Right cardiac atrium (tissue), 5 donors: ENCODE data around the gene NFIC. TPM values are rescaled to one million over a fixed set of nuclear protein-coding genes. Genes with fewer than 3 reads are reported as not detected.

ENCODE experiments used
- ATAC-seq, 2 donors: fragments of 200-7000 bp; cut with Tn5 transposase; one replicate each; pipeline versions ENCODE4 v1.8.0 to v1.9.1; 2020; ENCODE audit warnings: moderate library complexity in 2 of 2, mild to moderate bottlenecking in 1 of 2
- DNase-seq, 3 donors: peaks; one replicate each; pipeline ENCODE4 v3.0.0-alpha.2; 2020
- H3K27ac ChIP-seq: one replicate; pipeline ENCODE4 v1.5.1; 2013; ENCODE audit warnings: mild to moderate bottlenecking, low read length, control low read depth, moderate library complexity
- H3K27me3 ChIP-seq: one replicate; pipeline ENCODE4 v1.6.1; 2013; ENCODE audit not compliant: control insufficient read depth, insufficient read depth
- H3K4me1 ChIP-seq: one replicate; pipeline ENCODE4 v1.6.1; 2013; ENCODE audit warnings: low read length; ENCODE audit not compliant: control insufficient read depth, insufficient read depth
- H3K4me3 ChIP-seq: one replicate; pipeline ENCODE4 v1.5.1; 2013; ENCODE audit warnings: low read length, control low read depth
- H3K9me3 ChIP-seq: one replicate; pipeline ENCODE4 v1.6.1; 2013; ENCODE audit warnings: low read length; ENCODE audit not compliant: control insufficient read depth
- WGBS: extraction: QIAGEN DNeasy Blood & Tissue Kit; methylation state at CpG from one replicate; pipeline ENCODE4 v1.1.7; 2013; 5-methylcytosine and 5-hydroxymethylcytosine counted together
- intact Hi-C, 4 donors: fragments of 100-400 bp; cut with DNase I; formaldehyde crosslinking; loops; one replicate each; pipeline versions ENCODE4 v1.11.0 to v1.14.0; 2022 to 2023
- polyA plus RNA-seq: library from polyadenylated mRNA; stranded (reverse); fragments of 200-250 nt; gene quantifications from one replicate; pipeline ENCODE4 v1.2.3, GENCODE V29; 2013
- total RNA-seq, 4 donors: library from RNA; stranded (reverse); fragmentation: NEBNext Ultra II Directional; extraction: Animal tissue kit (Norgen Biotek cat#: 25700); gene quantifications; one replicate each; pipeline ENCODE4 v1.2.1, GENCODE V29; 2021
- donor health status: healthy with polysubstance abuse.
- donor health status: DM: no; HTN: yes; CAD: no.
- donor health status: DM: no; HTN: no; CAD: no.
- donor health status: DM: no; HTN: yes; CAD: no; lungs with severe emphysema.
- donor health status: DM: yes; HTN: yes; CAD: no.

The NFIC gene
- total and polyA plus RNA-seq, 5 donors: 175 to 223 (median 186) TPM

DNA sequence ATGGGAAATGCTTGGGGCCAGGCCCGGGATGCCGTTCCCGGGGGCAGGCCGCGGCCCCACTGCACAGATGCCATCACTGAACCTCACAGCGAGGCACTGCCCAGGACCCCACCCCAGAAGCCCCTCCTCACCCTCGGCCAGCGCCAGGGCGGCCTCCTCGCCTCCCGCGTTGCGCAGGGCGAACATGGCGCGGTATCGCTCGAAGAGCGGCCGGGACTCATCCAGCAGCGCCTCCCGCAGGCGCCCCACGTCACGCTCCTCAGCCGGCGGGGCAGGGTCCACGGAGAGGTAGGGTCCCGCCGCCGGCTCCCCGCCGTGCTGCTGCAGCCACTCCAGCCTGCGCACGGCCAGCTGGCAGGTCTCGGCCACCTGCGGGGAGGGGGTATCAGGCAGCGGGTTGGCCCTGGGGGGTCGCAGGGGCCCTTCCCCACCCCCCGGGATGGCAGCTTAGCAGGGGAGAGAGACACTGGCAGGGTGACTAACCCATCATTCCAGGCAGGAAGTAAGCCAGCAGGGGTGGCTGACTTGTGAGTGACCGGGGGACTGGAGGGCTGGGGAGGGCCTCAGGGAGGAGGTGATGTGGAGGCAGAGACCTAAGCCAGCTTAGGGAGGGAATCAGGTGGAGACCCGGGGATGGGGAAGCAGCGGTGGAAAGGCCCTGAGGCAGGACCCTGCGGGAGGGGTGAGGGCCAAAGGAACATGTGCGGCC lies 125.9 kb downstream of the NFIC start:
- DNase-seq: no peak
- intact Hi-C loops: no loop called here
- ATAC-seq: peak in 1 of 2 donors; percentile 9
- no peaks in the 10 kb centered on the region for H3K4me1 ChIP-seq
- 95% methylated on average over 45 of the region's 45 CpGs for WGBS
- H3K9me3 ChIP-seq: no peaks in the 10 kb centered on the region
- no peak overlapping the region for H3K27ac ChIP-seq
- H3K4me3 ChIP-seq: no peak overlapping the region
- H3K27me3 ChIP-seq: no peaks in the 10 kb centered on the region

GRCh38 chr19:3492919-3493318 lies 126.5 kb downstream of the NFIC start:
- H3K4me3 ChIP-seq: no peak overlapping the region
- no peaks in the 10 kb centered on the region for H3K4me1 ChIP-seq
- DNase-seq (peak in 1 of 3 donors; percentile 16), ATAC-seq (no peak)
- no peaks in the 10 kb centered on the region for H3K27me3 ChIP-seq
- intact Hi-C loops: no loop called here
- WGBS: 94% methylated on average over 16 of the region's 16 CpGs
- no peak overlapping the region for H3K27ac ChIP-seq
- no peaks in the 10 kb centered on the region for H3K9me3 ChIP-seq

DNA sequence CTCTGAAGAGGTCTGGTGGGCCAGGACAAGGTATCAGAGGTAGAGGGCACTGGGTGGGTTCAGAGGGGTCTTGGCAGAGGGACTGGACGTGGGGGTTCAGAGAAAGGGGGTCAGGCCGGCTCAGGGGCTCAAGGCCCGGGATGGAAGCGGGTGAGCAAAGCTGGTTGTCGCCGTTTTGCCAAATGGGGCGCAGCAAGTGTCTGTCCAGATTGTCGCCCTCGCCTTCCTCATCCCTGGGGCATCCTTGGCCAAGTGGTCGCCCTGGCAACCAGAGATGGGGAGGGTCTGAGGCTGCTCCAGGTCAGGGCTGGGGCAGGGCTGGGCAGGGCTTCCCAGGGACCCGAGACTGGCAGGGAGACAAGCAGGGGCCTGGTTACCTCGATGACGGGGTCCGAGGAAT lies 127.3 kb downstream of the NFIC start:
- Histone ChIP-seq H3K27ac (no peak overlapping the region), H3K27me3 (no peaks in the 10 kb centered on the region), H3K4me3 (no peak overlapping the region), H3K4me1 (no peaks in the 10 kb centered on the region), H3K9me3 (no peaks in the 10 kb centered on the region)
- ATAC-seq (no peak), DNase-seq (peak in 1 of 3 donors; percentile 43)
- 93% methylated on average over 14 of the region's 14 CpGs for WGBS
- intact Hi-C loops: no loop called here

DNA sequence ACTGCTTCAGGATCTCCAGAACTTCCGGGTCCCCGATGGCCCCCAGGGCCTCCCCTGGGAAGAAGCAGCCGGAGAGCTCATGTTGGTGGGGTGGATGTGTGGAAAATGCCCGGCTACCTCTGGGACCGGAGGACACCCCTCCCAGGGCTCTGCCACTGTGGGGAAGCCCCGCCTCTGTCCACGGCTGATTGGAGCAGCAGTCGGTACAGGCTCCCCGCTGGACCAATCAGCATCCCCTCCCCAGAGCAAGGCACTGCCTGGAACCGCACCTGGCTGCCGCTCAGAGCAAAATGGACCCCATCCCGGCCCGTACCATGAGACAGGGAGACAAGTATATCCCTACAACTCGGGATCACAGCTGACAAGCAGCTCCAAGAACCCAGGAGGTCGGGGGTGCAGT lies 127.7 kb downstream of the NFIC start:
- Histone ChIP-seq H3K4me1 (no peaks in the 10 kb centered on the region), H3K4me3 (no peak overlapping the region), H3K27me3 (no peaks in the 10 kb centered on the region), H3K9me3 (no peaks in the 10 kb centered on the region), H3K27ac (no peak overlapping the region)
- peak; percentile 14 to 33 for ATAC-seq
- intact Hi-C loops: no loop called here
- WGBS: 78% methylated on average over 15 of the region's 15 CpGs
- DNase-seq: peak in 1 of 3 donors; percentile 65

GRCh38 chr19:3494559-3494958 lies 128.2 kb downstream of the NFIC start:
- no peak overlapping the region for H3K4me3 ChIP-seq
- intact Hi-C loops: no loop called here
- no peak for DNase-seq
- no peaks in the 10 kb centered on the region for H3K9me3 ChIP-seq
- no peaks in the 10 kb centered on the region for H3K4me1 ChIP-seq
- no peak for ATAC-seq
- H3K27me3 ChIP-seq: no peaks in the 10 kb centered on the region
- WGBS: 93% methylated on average over 18 of the region's 18 CpGs
- H3K27ac ChIP-seq: no peak overlapping the region

GRCh38 chr19:3496392-3497273 lies 130.2 kb downstream of the NFIC start:
- Histone ChIP-seq H3K27me3 (no peaks in the 10 kb centered on the region), H3K9me3 (no peaks in the 10 kb centered on the region), H3K27ac (no peak overlapping the region), H3K4me1 (peaks cover 2% of the 10 kb centered on the region), H3K4me3 (no peak overlapping the region)
- WGBS: 94% methylated on average over 32 of the region's 32 CpGs
- DNase-seq: no peak
- intact Hi-C loops: no loop called here
- ATAC-seq: no peak

DNA sequence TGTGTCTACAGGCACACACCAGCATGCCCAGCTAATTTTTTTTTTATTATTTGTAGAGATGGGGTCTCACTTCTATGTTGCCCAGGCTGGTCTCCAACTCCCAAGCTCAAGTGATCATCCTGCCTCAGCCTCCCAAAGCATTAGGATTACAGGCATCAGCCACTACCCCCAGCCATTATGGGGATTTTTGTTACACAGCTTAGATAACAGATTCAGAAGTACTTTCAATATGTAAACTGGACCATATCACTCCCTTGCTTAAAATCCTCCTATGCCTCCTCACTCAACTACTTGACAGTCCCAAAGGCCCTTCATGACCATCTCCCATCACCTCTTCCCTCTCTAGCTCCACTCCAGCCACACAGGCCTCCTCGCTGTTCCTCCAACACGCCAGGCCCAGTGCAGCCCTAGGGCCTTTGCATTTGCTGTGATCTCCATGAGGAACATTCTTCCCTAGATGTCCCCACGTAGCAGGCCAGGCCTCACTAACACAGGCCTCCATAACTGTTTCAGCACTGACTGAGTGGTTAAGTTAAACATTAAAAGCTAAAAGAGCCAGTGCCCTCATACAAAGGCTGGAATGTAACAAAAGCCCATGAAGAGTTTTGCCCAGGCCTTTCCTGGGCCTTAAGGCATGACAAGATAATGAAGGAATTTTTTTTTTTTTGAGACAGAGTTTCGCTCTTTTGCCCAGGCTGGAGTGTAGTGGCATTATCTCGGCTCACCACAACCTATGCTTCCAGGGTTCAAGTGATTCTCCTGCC lies 131.6 kb downstream of the NFIC start:
- Histone ChIP-seq H3K4me1 (peaks cover 2% of the 10 kb centered on the region), H3K27me3 (no peaks in the 10 kb centered on the region), H3K27ac (no peak overlapping the region), H3K9me3 (no peaks in the 10 kb centered on the region), H3K4me3 (no peak overlapping the region)
- intact Hi-C loops: no loop called here
- ATAC-seq: no peak
- no peak for DNase-seq
- 96% methylated on average over 5 of the region's 5 CpGs for WGBS

DNA sequence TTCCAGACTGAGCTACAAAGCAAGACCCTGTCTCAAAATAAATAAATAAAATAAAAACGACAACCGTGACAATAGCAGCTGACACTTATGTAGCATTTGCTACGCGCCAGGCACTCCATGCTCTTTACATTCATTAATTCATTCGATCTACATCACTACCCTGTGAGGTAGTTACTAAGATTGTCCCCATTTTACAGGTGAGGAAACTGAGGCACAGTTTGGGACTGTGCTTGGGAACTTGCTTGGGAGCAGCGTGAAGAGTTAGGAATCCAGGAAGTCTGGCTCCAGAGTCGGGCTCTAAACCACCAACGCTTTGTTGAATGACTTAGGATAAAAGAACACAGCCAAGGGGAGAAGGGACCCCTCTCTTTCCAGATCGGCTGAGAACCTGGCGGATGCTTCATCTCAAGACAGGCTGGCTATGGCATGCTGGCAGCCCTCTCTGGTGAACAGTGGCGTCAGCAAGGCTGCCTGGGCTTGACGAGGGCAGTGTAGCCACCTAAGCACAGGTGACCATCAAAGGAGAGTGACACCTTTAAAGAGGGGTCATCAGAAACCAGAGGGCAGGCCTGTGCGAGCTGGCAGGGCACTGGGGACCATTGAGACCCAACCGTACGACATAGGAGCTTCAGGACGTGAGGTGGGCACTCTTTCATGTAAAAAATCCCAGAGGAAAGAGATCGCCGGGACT lies 133.5 kb downstream of the NFIC start:
- 24% methylated on average over 18 of the region's 18 CpGs for WGBS
- DNase-seq: no peak
- H3K4me1 ChIP-seq: peaks cover 2% of the 10 kb centered on the region
- no peaks in the 10 kb centered on the region for H3K9me3 ChIP-seq
- intact Hi-C loops: no loop called here
- peak overlapping the region; percentile 22 for H3K27ac ChIP-seq
- no peaks in the 10 kb centered on the region for H3K27me3 ChIP-seq
- H3K4me3 ChIP-seq: peak overlapping the region; percentile 47
- peak in 1 of 2 donors; percentile 18 for ATAC-seq

DNA sequence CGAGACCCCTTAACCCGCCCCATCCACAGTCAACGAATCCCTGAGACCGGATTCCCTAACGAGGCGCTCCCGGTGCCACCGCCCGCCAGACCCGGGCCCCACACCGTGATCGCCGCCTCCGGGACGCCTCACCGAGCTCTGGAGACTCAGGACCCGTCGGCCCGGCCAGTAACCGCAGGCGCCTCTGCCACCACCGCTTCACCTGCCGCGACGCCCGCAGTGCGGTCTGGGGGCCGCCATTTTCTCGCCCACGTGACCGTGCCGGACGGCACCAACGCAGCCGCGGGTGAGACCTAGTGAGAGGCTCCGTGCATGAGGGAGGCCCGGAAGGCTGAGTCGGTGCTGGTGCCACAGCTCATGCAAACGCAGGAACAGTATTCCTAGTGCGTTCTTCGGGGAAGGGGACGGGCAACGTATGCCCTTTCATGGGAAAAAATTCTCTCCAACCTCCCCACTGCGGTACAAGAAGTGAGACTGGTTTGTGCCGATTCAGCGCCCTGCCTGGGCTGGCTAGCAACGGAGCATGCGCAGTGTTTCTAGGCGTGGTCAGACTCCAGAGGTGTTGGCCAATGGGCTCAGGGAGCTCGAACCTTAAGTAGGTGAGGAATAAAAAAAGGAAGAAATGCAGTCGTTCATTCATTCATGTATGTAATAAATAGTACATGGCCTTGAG lies 134.2 kb downstream of the NFIC start, which contains the start of gene DOHH:
TSS of gene DOHH (minus strand) at position 246 of the 673 bp plus-strand sequence. CDS start 3,860 bp downstream, outside the sequence.
- intact Hi-C loops: no loop called here
- under 1% methylated on average over 52 of the region's 52 CpGs for WGBS

GRCh38 chr19:3501780-3502179 lies 135.4 kb downstream of the NFIC start:
- WGBS: 92% methylated on average over 3 of the region's 3 CpGs

More for the DNA sequence above, 134.2 kb downstream of the NFIC start, which contains the start of gene DOHH:
- ATAC-seq (peak; percentile 93 to 94), DNase-seq (peak; percentile 94 to 98 (median 98))
- Histone ChIP-seq H3K27ac (peak within 1 kb of the TSS; percentile 93), H3K27me3 (no peaks in the 10 kb centered on the region), H3K4me3 (peak within 1 kb of the TSS; percentile 47), H3K4me1 (peaks cover 2% of the 10 kb centered on the region), H3K9me3 (no peaks in the 10 kb centered on the region)

More at GRCh38 chr19:3501780-3502179, 135.4 kb downstream of the NFIC start:
- intact Hi-C loops: no loop called here
- Histone ChIP-seq H3K4me1 (peaks cover 2% of the 10 kb centered on the region), H3K27me3 (no peaks in the 10 kb centered on the region), H3K9me3 (no peaks in the 10 kb centered on the region), H3K27ac (no peak overlapping the region), H3K4me3 (no peak overlapping the region)
- DNase-seq: no peak
- ATAC-seq: no peak
